ENCODE data around the gene CDH1.
A peak's percentile ranks its signal among the peaks of the same experiment; 100 is the strongest.
"Not testable (repeated sequence)": the region's sequence is repeated elsewhere in the genome, so short reads cannot be mapped to it uniquely, and the experiment has no call there.

Gene CDH1

GRCh38 chr16:68762996-68763756 is 26.1 kb downstream of the CDH1 start:
- DNase-seq: no peak

- DNase-seq: peak; percentile 74
Observed at GRCh38 chr16:68764862-68765261, 27.8 kb downstream of the CDH1 start.

GRCh38 chr16:68767581-68767980 is 30.5 kb downstream of the CDH1 start:
- DNase-seq: no peak

- DNase-seq: no peak
Observed at GRCh38 chr16:68768175-68768574, 31.1 kb downstream of the CDH1 start.

- no peak for DNase-seq
Observed at GRCh38 chr16:68768771-68769170, 31.7 kb downstream of the CDH1 start.

- no peak for DNase-seq
Observed at GRCh38 chr16:68770671-68771070, 33.6 kb downstream of the CDH1 start.

- DNase-seq: no peak
Observed at GRCh38 chr16:68772030-68772681, 35.1 kb downstream of the CDH1 start.

GRCh38 chr16:68772871-68773270 is 35.8 kb downstream of the CDH1 start:
- DNase-seq: no peak

GRCh38 chr16:68774982-68775634 is 38.0 kb downstream of the CDH1 start:
- no peak for DNase-seq

GRCh38 chr16:68776821-68777485 is 39.9 kb downstream of the CDH1 start:
- peak; percentile 60 for DNase-seq

GRCh38 chr16:68778551-68779231 is 41.6 kb downstream of the CDH1 start:
- DNase-seq: no peak

GRCh38 chr16:68779891-68780290 is 42.8 kb downstream of the CDH1 start:
- no peak for DNase-seq

- DNase-seq: no peak
Observed at GRCh38 chr16:68781784-68782183, 44.7 kb downstream of the CDH1 start.

GRCh38 chr16:68782198-68783174 is 45.4 kb downstream of the CDH1 start:
- DNase-seq: peak; percentile 48

- no peak for DNase-seq
Observed at GRCh38 chr16:68784226-68784625, 47.1 kb downstream of the CDH1 start.

GRCh38 chr16:68784721-68785120 is 47.6 kb downstream of the CDH1 start:
- DNase-seq: no peak

- DNase-seq: no peak
Observed at GRCh38 chr16:68785715-68786114, 48.6 kb downstream of the CDH1 start.

- DNase-seq: no peak
Observed at GRCh38 chr16:68786685-68787418, 49.8 kb downstream of the CDH1 start.

- not testable (repeated sequence) for DNase-seq
Observed at GRCh38 chr16:68787419-68787807, 50.3 kb downstream of the CDH1 start.

- no peak for DNase-seq
Observed at GRCh38 chr16:68790130-68790761, 53.2 kb downstream of the CDH1 start.

Data from activated CD4-positive, alpha-beta T cell treated with anti-CD3 and anti-CD28 coated beads, Interleukin-2, Interleukin-6, amounts not matched to agents 100 ng/mL and 50 ng/mL, durations not matched to agents 16 hours and 8 hours (primary cell).